Neural cell (in vitro differentiated cells): Measurements from ENCODE around the gene CAMK2B. TPM values are rescaled to one million over a fixed set of nuclear protein-coding genes. Genes with fewer than 3 reads are reported as not detected.

Source experiments
- H2AFZ ChIP-seq: fragments of 200-600, 300-800 bp; sonication (generic), shearing (Covaris generic); 2 replicates; pipeline ENCODE4 v1.6.0; 2014; ENCODE audit warnings: low read depth, mild to moderate bottlenecking, antibody characterized with exemption, low read length, moderate library complexity
- H3F3A ChIP-seq: fragments of 200-600 bp; shearing (Covaris generic); 2 replicates; pipeline ENCODE4 v1.6.1; 2016; ENCODE audit warnings: mild to moderate bottlenecking, moderate library complexity, mixed read lengths, antibody characterized with exemption, low read length; ENCODE audit not compliant: insufficient read depth, poor library complexity, severe bottlenecking
- H3K27ac ChIP-seq: fragments of 200-600, 300-800 bp; sonication (generic), shearing (Covaris generic); 2 replicates; pipeline ENCODE4 v1.5.1; 2014; ENCODE audit warnings: mild to moderate bottlenecking, low read length, moderate library complexity
- H3K27me3 ChIP-seq: fragments of 300-800, 200-600 bp; sonication (generic), shearing (Covaris generic); 2 replicates; pipeline ENCODE4 v1.6.0; 2014; ENCODE audit warnings: mild to moderate bottlenecking, low read depth, low read length, moderate library complexity; ENCODE audit not compliant: insufficient read depth
- H3K36me3 ChIP-seq: fragments of 300-800, 200-600 bp; sonication (generic), shearing (Covaris generic); 2 replicates; pipeline ENCODE4 v1.5.1; 2014; ENCODE audit warnings: mild to moderate bottlenecking, antibody characterized with exemption, low read length, moderate library complexity; ENCODE audit not compliant: insufficient read depth
- H3K4me2 ChIP-seq: fragments of 300-800, 200-600 bp; sonication (generic), shearing (Covaris generic); 2 replicates; pipeline ENCODE4 v1.6.0; 2014; ENCODE audit warnings: mild to moderate bottlenecking, low read length
- H3K4me3 ChIP-seq: fragments of 300-800, 200-600 bp; sonication (generic), shearing (Covaris generic); 2 replicates; pipeline ENCODE4 v1.5.1; 2014; ENCODE audit warnings: mild to moderate bottlenecking, low read length, moderate library complexity
- H3K79me2 ChIP-seq: fragments of 200-600 bp; shearing (Covaris generic); replicated peaks from 2 replicates; pipeline ENCODE4 v1.6.0; 2014; ENCODE audit warnings: mild to moderate bottlenecking, low read length, moderate library complexity; ENCODE audit not compliant: insufficient read depth
- H3K9ac ChIP-seq: fragments of 300-800, 200-600 bp; sonication (generic), shearing (Covaris generic); 2 replicates; pipeline ENCODE4 v1.6.1; 2016; ENCODE audit warnings: mild to moderate bottlenecking, low read length, mixed read lengths
- H3K9me2 ChIP-seq: fragments of 200-600 bp; shearing (Covaris generic); 2 replicates; pipeline ENCODE4 v1.6.1; 2016; ENCODE audit warnings: mild to moderate bottlenecking, low read length, mixed read lengths; ENCODE audit not compliant: insufficient read depth
- H3K9me3 ChIP-seq: fragments of 200-600, 300-800 bp; sonication (generic), shearing (Covaris generic); 2 replicates; pipeline ENCODE4 v1.6.1; 2016; ENCODE audit warnings: mild to moderate bottlenecking, mixed run types, low read length, moderate library complexity, mixed read lengths
- H4K20me1 ChIP-seq: fragments of 200-600 bp; shearing (Covaris generic); 2 replicates; pipeline ENCODE4 v1.6.1; 2016; ENCODE audit warnings: mild to moderate bottlenecking, mixed run types; ENCODE audit not compliant: insufficient read depth
- EP300 ChIP-seq: fragments of 450-650 bp; conservative IDR thresholded peaks from 2 replicates; pipeline ENCODE4 v1.6.1; 2014; ENCODE audit warnings: antibody characterized with exemption, mild to moderate bottlenecking, moderate library complexity; ENCODE audit not compliant: poor library complexity, severe bottlenecking
- EZH2 ChIP-seq: fragments of 200-600, 300-800 bp; shearing (Covaris generic), sonication (generic); IDR thresholded peaks from 2 replicates; pipeline ENCODE4 v1.6.1; 2014; ENCODE audit warnings: antibody characterized with exemption, low read length, borderline replicate concordance, mild to moderate bottlenecking; ENCODE audit not compliant: insufficient read depth, poor library complexity, severe bottlenecking
- MXI1 ChIP-seq: fragments of 450-650 bp; conservative IDR thresholded peaks from 2 replicates; pipeline ENCODE4 v1.6.1; 2014; ENCODE audit warnings: antibody characterized with exemption, mild to moderate bottlenecking; ENCODE audit not compliant: poor library complexity, severe bottlenecking
- POLR2AphosphoS5 ChIP-seq: IDR thresholded peaks from 2 replicates; pipeline ENCODE4 v1.6.1; 2012
- RAD21 ChIP-seq: fragments of 450-650 bp; conservative IDR thresholded peaks from 2 replicates; pipeline ENCODE4 v1.6.1; 2014; ENCODE audit warnings: antibody characterized with exemption, mild to moderate bottlenecking, moderate library complexity
- REST ChIP-seq: IDR thresholded peaks from 2 replicates; pipeline ENCODE4 v1.6.1; 2012; ENCODE audit warnings: borderline replicate concordance
- SMC3 ChIP-seq: fragments of 450-650 bp; conservative IDR thresholded peaks from 2 replicates; pipeline ENCODE4 v1.6.1; 2014; ENCODE audit warnings: antibody characterized with exemption, mild to moderate bottlenecking, moderate library complexity; ENCODE audit not compliant: poor library complexity
- TAF1 ChIP-seq: IDR thresholded peaks from 2 replicates; pipeline ENCODE4 v1.6.1; 2012; ENCODE audit warnings: low read depth
- polyA plus RNA-seq: library from polyadenylated mRNA; depleted of rRNA; stranded (reverse); fragments of >200 nt; gene quantifications from 2 replicates; pipeline ENCODE4 v1.2.3, GENCODE V29; 2014
- TF ChIP-seq, protein P1 (sequence below): fragments of 450-650 bp; IDR thresholded peaks from 2 replicates; pipeline ENCODE4 v1.5.1; 2014; ENCODE audit warnings: antibody characterized with exemption, mild to moderate bottlenecking, moderate library complexity; ENCODE audit not compliant: poor library complexity, severe bottlenecking

The CAMK2B gene
- polyA plus RNA-seq, 1 donor from 2014 or later, result 67.3 TPM

GRCh38 chr7:44275146-44275545 lies 50.2 kb downstream of the CAMK2B start:
- Histone ChIP-seq H3F3A (no peaks in the 10 kb centered on the region), H3K36me3 (no peaks in the 10 kb centered on the region), H3K9me2 (no peaks in the 10 kb centered on the region), H3K4me2 (no peak overlapping the region), H3K27me3 (no peaks in the 10 kb centered on the region), H3K9ac (no peak overlapping the region), H3K9me3 (no peaks in the 10 kb centered on the region), H2AFZ (no peak overlapping the region), H3K4me3 (no peak overlapping the region), H4K20me1 (no peaks in the 10 kb centered on the region), H3K27ac (no peak overlapping the region), H3K79me2 (no peaks in the 10 kb centered on the region)
- TF ChIP-seq SMC3 (no peak), EP300 (no peak), POLR2AphosphoS5 (no peak), REST (no peak), TAF1 (no peak), EZH2 (no peak)

DNA sequence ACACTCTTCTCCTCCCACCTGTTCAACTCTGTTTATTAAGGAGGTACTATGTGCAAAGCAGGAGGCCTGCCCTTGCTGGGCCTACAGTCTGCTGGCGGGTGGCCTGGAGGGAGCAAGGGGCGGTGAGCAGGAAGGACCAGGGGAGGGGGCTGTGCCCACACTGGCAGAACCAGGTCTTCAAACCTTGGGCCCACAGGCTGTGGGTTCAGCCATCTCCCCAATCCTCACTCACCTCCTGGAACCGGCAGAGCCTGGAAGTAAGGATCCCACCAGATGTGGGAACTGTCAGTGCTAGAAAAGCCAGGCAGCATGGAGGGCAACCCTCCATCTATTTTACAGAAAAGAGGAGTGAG lies 50.8 kb downstream of the CAMK2B start:
- H3K27ac ChIP-seq, result no peak overlapping the region
- no peaks in the 10 kb centered on the region for H3F3A ChIP-seq
- no peaks in the 10 kb centered on the region for H3K79me2 ChIP-seq
- no peak overlapping the region for H3K4me3 ChIP-seq
- TF ChIP-seq SMC3 (no peak), RAD21 (no peak), REST (no peak), EP300 (no peak), TAF1 (no peak), POLR2AphosphoS5 (no peak), MXI1 (no peak), EZH2 (no peak)
- TF ChIP-seq, protein P1, sequence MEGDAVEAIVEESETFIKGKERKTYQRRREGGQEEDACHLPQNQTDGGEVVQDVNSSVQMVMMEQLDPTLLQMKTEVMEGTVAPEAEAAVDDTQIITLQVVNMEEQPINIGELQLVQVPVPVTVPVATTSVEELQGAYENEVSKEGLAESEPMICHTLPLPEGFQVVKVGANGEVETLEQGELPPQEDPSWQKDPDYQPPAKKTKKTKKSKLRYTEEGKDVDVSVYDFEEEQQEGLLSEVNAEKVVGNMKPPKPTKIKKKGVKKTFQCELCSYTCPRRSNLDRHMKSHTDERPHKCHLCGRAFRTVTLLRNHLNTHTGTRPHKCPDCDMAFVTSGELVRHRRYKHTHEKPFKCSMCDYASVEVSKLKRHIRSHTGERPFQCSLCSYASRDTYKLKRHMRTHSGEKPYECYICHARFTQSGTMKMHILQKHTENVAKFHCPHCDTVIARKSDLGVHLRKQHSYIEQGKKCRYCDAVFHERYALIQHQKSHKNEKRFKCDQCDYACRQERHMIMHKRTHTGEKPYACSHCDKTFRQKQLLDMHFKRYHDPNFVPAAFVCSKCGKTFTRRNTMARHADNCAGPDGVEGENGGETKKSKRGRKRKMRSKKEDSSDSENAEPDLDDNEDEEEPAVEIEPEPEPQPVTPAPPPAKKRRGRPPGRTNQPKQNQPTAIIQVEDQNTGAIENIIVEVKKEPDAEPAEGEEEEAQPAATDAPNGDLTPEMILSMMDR, result no peak
- H3K9me3 ChIP-seq, result no peaks in the 10 kb centered on the region
- H3K36me3 ChIP-seq, result no peaks in the 10 kb centered on the region
- no peaks in the 10 kb centered on the region for H3K9me2 ChIP-seq
- no peak overlapping the region for H3K9ac ChIP-seq
- H4K20me1 ChIP-seq, result no peaks in the 10 kb centered on the region
- no peak overlapping the region for H3K4me2 ChIP-seq
- H3K27me3 ChIP-seq, result no peaks in the 10 kb centered on the region
- H2AFZ ChIP-seq, result no peak overlapping the region
